Ishikawa (cell line): Measurements from ENCODE around the gene SLIT3.

Experiments
- CEBPB ChIP-seq: IDR thresholded peaks from 2 replicates; pipeline ENCODE4 v1.6.1; 2012
- CREB1 ChIP-seq: IDR thresholded peaks from 2 replicates; pipeline ENCODE4 v1.6.1; 2012; ENCODE audit warnings: low read depth
- EGR1 ChIP-seq: IDR thresholded peaks from 2 replicates; pipeline ENCODE4 v1.6.1; 2012
- EP300 ChIP-seq: IDR thresholded peaks from 2 replicates; pipeline ENCODE4 v1.6.1; 2012; ENCODE audit warnings: borderline replicate concordance
- FOXM1 ChIP-seq: IDR thresholded peaks from 2 replicates; pipeline ENCODE4 v1.6.1; 2012; ENCODE audit warnings: low read depth, borderline replicate concordance
- NFIC ChIP-seq: IDR thresholded peaks from 2 replicates; pipeline ENCODE4 v1.6.1; 2012
- RAD21 ChIP-seq: IDR thresholded peaks from 2 replicates; pipeline ENCODE4 v1.6.1; 2012; ENCODE audit warnings: low read depth
- REST ChIP-seq: IDR thresholded peaks from 2 replicates; pipeline ENCODE4 v1.6.1; 2012; ENCODE audit warnings: low read depth, mild to moderate bottlenecking
- TAF1 ChIP-seq: IDR thresholded peaks from 2 replicates; pipeline ENCODE4 v1.6.1; 2012; ENCODE audit warnings: low read depth, mild to moderate bottlenecking
- TCF12 ChIP-seq: IDR thresholded peaks from 2 replicates; pipeline ENCODE4 v1.6.1; 2012; ENCODE audit warnings: low read depth
- TEAD4 ChIP-seq: IDR thresholded peaks from 2 replicates; pipeline ENCODE4 v1.6.1; 2012
- YY1 ChIP-seq: IDR thresholded peaks from 2 replicates; pipeline ENCODE4 v1.6.1; 2012; ENCODE audit warnings: low read depth
- ZBTB7A ChIP-seq: IDR thresholded peaks from 2 replicates; pipeline ENCODE4 v1.6.1; 2012; ENCODE audit warnings: low read depth
- TF ChIP-seq, protein P1 (sequence below): IDR thresholded peaks from 2 replicates; pipeline ENCODE4 v1.6.1; 2012
- TF ChIP-seq, protein P2 (sequence below): IDR thresholded peaks from 2 replicates; pipeline ENCODE4 v1.6.1; 2012

The SLIT3 gene

DNA sequence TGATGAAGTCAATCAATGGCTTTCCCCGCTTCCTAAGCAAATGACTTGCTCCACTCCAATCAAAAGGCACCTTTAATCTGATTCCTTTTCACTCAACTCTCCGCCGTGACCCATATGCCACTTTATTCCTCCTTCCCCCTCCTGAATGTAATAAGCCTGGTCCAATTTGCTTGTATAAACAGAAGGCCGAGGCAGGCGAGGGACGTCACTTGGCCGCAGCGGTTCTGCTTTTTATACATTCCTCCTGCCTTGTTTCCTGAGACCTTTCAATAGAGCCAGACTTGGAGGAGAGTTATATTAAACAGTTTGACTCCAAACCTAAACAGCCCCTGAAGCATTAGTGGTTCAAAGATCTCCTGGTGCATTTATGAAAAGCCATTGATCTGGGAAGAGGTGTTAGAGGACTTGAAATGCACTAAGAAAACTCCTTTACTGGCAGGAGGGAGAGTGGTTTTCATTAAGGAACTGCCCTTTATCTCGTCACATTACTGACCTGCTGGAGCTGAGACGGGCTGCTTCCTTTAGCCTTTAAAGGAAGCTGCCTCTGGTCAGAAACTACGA, 273.4 kb downstream of the SLIT3 start:
- TF ChIP-seq TEAD4 = no peak
- TF ChIP-seq YY1 = no peak
- no peak for TF ChIP-seq TAF1
- no peak for TF ChIP-seq TCF12
- TF ChIP-seq NFIC = no peak
- no peak for TF ChIP-seq REST
- TF ChIP-seq, protein P1, sequence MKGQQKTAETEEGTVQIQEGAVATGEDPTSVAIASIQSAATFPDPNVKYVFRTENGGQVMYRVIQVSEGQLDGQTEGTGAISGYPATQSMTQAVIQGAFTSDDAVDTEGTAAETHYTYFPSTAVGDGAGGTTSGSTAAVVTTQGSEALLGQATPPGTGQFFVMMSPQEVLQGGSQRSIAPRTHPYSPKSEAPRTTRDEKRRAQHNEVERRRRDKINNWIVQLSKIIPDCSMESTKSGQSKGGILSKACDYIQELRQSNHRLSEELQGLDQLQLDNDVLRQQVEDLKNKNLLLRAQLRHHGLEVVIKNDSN = no peak
- TF ChIP-seq CREB1 = no peak
- TF ChIP-seq ZBTB7A = no peak
- no peak for TF ChIP-seq EP300
- TF ChIP-seq, protein P2, sequence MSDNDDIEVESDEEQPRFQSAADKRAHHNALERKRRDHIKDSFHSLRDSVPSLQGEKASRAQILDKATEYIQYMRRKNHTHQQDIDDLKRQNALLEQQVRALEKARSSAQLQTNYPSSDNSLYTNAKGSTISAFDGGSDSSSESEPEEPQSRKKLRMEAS = no peak
- no peak for TF ChIP-seq RAD21
- no peak for TF ChIP-seq FOXM1

DNA sequence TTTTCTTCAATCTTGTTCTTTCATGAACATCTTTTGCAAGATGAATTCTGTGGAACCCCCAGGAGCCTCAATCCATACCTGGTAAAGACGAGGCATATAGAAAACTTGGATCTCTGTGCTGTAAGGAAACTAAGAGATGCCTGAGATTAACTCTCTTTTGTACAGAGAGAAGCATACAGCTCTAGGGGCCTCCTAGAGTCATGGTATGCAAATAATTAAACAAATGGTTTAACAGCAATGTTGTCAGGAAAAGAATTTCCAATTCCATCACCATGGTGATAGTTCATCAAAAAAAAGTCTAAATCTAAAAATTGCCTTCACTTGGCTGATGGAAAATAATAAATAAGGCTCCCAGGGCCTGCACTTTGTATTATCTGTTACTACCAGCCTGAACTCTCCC, 275.4 kb downstream of the SLIT3 start:
- TF ChIP-seq TEAD4 (no peak), NFIC (no peak), EP300 (no peak), TCF12 (no peak), RAD21 (no peak), EGR1 (no peak), FOXM1 (no peak), YY1 (no peak), TAF1 (no peak), CREB1 (no peak), REST (no peak), CEBPB (no peak), ZBTB7A (no peak)
- TF ChIP-seq, protein P2 = no peak
- TF ChIP-seq, protein P1 = no peak

DNA sequence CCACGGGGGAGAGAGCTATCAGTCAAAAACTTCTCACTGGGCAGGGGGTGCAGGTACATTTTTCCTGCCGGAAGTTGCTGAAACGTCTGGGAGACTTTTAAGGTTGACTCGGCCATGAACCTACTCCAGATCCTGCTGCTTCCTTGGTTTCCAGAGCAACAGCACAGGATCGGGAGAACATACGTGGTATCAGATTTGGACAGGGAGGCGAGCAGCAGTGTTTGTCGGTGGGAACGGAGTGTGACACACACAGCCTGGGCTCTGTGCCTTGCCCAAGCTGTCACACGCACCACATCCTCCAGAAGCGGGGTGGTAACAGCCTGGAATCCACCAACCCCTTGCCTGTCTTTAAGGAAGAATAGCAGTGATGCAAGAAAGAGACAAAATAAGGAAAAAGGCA, 276.5 kb downstream of the SLIT3 start:
- TF ChIP-seq EP300 (no peak), YY1 (no peak), CEBPB (no peak), FOXM1 (no peak), EGR1 (no peak), RAD21 (no peak), REST (no peak), TAF1 (no peak), TEAD4 (no peak)
- TF ChIP-seq, protein P1 = no peak
- TF ChIP-seq, protein P2 = no peak

DNA sequence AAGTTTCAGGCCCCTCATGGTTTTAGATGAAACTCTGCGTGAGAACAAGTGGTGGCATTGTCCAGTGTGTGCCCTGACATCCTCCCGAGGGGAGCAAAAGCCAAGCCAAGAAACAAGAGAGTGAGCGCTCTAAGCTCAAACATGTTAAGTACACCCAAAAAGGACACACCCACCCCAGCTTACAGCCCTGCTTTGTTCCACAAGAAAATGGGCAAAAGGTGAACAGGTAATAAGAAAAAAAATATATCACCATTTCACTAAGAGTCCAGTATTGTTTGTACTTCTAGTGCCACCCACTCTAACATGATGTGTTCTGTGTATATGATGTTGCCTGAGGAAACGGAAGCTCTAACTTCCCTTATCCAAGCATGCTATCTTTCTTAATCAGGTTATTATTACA, 278.2 kb downstream of the SLIT3 start:
- TF ChIP-seq RAD21 (no peak), TCF12 (no peak), CEBPB (no peak), EP300 (no peak), NFIC (no peak), YY1 (no peak), EGR1 (no peak)
- TF ChIP-seq, protein P1 = no peak
